ENCODE measurements around the gene CADM2.

- TF ChIP-seq ZNF324 (tag by site-specific recombination; IDR thresholded peaks at IDR 0.05) (no peak), KLF16 (tag by site-specific recombination; IDR thresholded peaks at IDR 0.05) (no peak), CTCF (tag by site-specific recombination; IDR thresholded peaks at IDR 0.05) (no peak), PRDM1 (tag by site-specific recombination; IDR thresholded peaks at IDR 0.05) (no peak), ZNF639 (tag by site-specific recombination; IDR thresholded peaks at IDR 0.05) (no peak), ZNF404 (tag by site-specific recombination; IDR thresholded peaks at IDR 0.05) (no peak), ZNF423 (tag by site-specific recombination; IDR thresholded peaks at IDR 0.05) (no peak)
These were observed 841.9 kb downstream of the CADM2 start for GRCh38 chr3:85800676-85801075.
